Testis (tissue), 3 donors: Measurements from ENCODE around the gene ABTB1. TPM values are rescaled to one million over a fixed set of nuclear protein-coding genes. Genes with fewer than 3 reads are reported as not detected.

Source experiments
- DNase-seq: peaks from one replicate; pipeline ENCODE4 v3.0.0-alpha.2; 2019
- H3K27ac ChIP-seq, 2 donors: fragments of 200-600 bp; sonication (generic); one replicate each; pipeline ENCODE4 v1.5.1; 2019
- H3K27me3 ChIP-seq: fragments of 200-600 bp; sonication (generic); one replicate; pipeline ENCODE4 v1.5.1; 2019
- H3K36me3 ChIP-seq: fragments of 200-600 bp; sonication (generic); one replicate; pipeline ENCODE4 v1.5.1; 2017; ENCODE audit warnings: low read depth; ENCODE audit errors: missing control alignments
- H3K4me1 ChIP-seq: fragments of 200-600 bp; sonication (generic); one replicate; pipeline ENCODE4 v1.5.1; 2019
- H3K4me3 ChIP-seq, 2 donors: fragments of 200-600 bp; sonication (generic); one replicate each; pipeline ENCODE4 v1.5.1; 2017 to 2019
- H3K9me3 ChIP-seq: fragments of 200-600 bp; sonication (generic); one replicate; pipeline ENCODE4 v1.5.1; 2017
- CTCF ChIP-seq, 3 experiments: fragments of 450-650 bp in 2 of 3; fragments of 200-600 bp in 1 of 3; sonication (generic) in 1 of 3; IDR thresholded peaks; one replicate each; pipeline ENCODE4 v1.5.1; 2016 to 2019; ENCODE audit warnings: antibody characterized with exemption in 3 of 3, mild to moderate bottlenecking in 2 of 3, moderate library complexity in 1 of 3
- POLR2A ChIP-seq: fragments of 450-650 bp; IDR thresholded peaks from one replicate; pipeline ENCODE4 v1.6.1; 2017; ENCODE audit warnings: antibody characterized with exemption, mild to moderate bottlenecking, moderate library complexity
- WGBS, 2 donors: methylation state at CpG; one replicate each; pipeline ENCODE4 v1.1.5; 2018; 5-methylcytosine and 5-hydroxymethylcytosine counted together
- intact Hi-C: fragments of 100-400 bp; cut with DNase I; formaldehyde crosslinking; loops from one replicate; pipeline ENCODE4 v1.15.1; 2023; ENCODE audit warnings: low total_unique reads
- polyA plus RNA-seq: library from polyadenylated mRNA; stranded (reverse); fragments of 350-450 nt; fragmentation: Illumina TruSeq; extraction: RNeasy Lipid Tissue Mini Kit (QIAGEN cat#74804); gene quantifications from one replicate; pipeline ENCODE4 v1.2.3, GENCODE V29; 2014; ENCODE audit warnings: low read depth, low replicate concordance; ENCODE audit not compliant: insufficient read depth
- total RNA-seq, 2 donors: library from RNA; depleted of rRNA; stranded (reverse); fragments of >200 nt; gene quantifications; one replicate each; pipeline ENCODE4 v1.2.3, GENCODE V29; 2016

Gene ABTB1
- total and polyA plus RNA-seq, 3 donors from 2014 or later, result 16.7 to 39.1 (median 28.7) TPM

GRCh38 chr3:127655641-127656040 lies 17.1 kb upstream of the ABTB1 start:
- DNase-seq, result no peak
- Histone ChIP-seq H3K9me3 (no peaks in the 10 kb centered on the region), H3K27me3 (no peaks in the 10 kb centered on the region), H3K4me3 (no peak overlapping the region), H3K4me1 (peaks cover 6% of the 10 kb centered on the region), H3K36me3 (no peaks in the 10 kb centered on the region), H3K27ac (no peak overlapping the region)
- TF ChIP-seq CTCF (IDR thresholded peaks at IDR 0.05), result no peak
- TF ChIP-seq POLR2A, result no peak
- WGBS, 2 donors, result 68 to 86% methylated on average over 3 of the region's 3 CpGs
- intact Hi-C loops, result loop anchor here (10.0 kb wide), 1 partner anchor 309 kb away; no protein-coding TSS in a partner anchor

GRCh38 chr3:127656906-127657305 lies 15.8 kb upstream of the ABTB1 start:
- 86 to 94% methylated on average over 8 of the region's 8 CpGs for WGBS, 2 donors
- Histone ChIP-seq H3K27ac (no peak overlapping the region), H3K4me1 (peaks cover 6% of the 10 kb centered on the region), H3K9me3 (no peaks in the 10 kb centered on the region), H3K27me3 (no peaks in the 10 kb centered on the region), H3K4me3 (no peak overlapping the region), H3K36me3 (no peaks in the 10 kb centered on the region)
- TF ChIP-seq POLR2A (no peak), CTCF (IDR thresholded peaks at IDR 0.05) (no peak)
- intact Hi-C loops, result loop anchor here (10.0 kb wide), 1 partner anchor 308 kb away; no protein-coding TSS in a partner anchor
- no peak for DNase-seq

- Histone ChIP-seq H3K4me1 (peaks cover 6% of the 10 kb centered on the region), H3K27ac (no peak overlapping the region), H3K4me3 (no peak overlapping the region), H3K27me3 (no peaks in the 10 kb centered on the region), H3K36me3 (no peaks in the 10 kb centered on the region), H3K9me3 (no peaks in the 10 kb centered on the region)
- intact Hi-C loops, result loop anchor here (10.0 kb wide), 1 partner anchor 307 kb away; no protein-coding TSS in a partner anchor
- no peak for DNase-seq
- WGBS, 2 donors, result 64 to 81% methylated on average over 1 of the region's 1 CpG
- no peak for TF ChIP-seq POLR2A
- no peak for TF ChIP-seq CTCF (IDR thresholded peaks at IDR 0.05)
Measured at GRCh38 chr3:127658234-127658633, 14.5 kb upstream of the ABTB1 start.

- no peak for DNase-seq
- no peak for TF ChIP-seq CTCF (IDR thresholded peaks at IDR 0.05)
- TF ChIP-seq POLR2A, result no peak
- Histone ChIP-seq H3K4me3 (no peak overlapping the region), H3K9me3 (no peaks in the 10 kb centered on the region), H3K27me3 (no peaks in the 10 kb centered on the region), H3K4me1 (no peaks in the 10 kb centered on the region), H3K36me3 (no peaks in the 10 kb centered on the region), H3K27ac (no peak overlapping the region)
- intact Hi-C loops, result no loop called here
- 91 to 94% methylated on average over 5 to 10 of the region's 10 CpGs for WGBS, 2 donors
Measured at GRCh38 chr3:127660621-127661251, 12.0 kb upstream of the ABTB1 start.

GRCh38 chr3:127661600-127661999 lies 11.2 kb upstream of the ABTB1 start:
- DNase-seq, result no peak
- Histone ChIP-seq H3K4me1 (no peaks in the 10 kb centered on the region), H3K9me3 (no peaks in the 10 kb centered on the region), H3K27ac (no peak overlapping the region), H3K27me3 (no peaks in the 10 kb centered on the region), H3K36me3 (no peaks in the 10 kb centered on the region), H3K4me3 (no peak overlapping the region)
- intact Hi-C loops, result no loop called here
- no peak for TF ChIP-seq POLR2A
- no peak for TF ChIP-seq CTCF (IDR thresholded peaks at IDR 0.05)
- 92 to 100% methylated on average over 5 of the region's 5 CpGs for WGBS, 2 donors
